Measurements from ENCODE around the gene SUPT16H.
"Not testable (repeated sequence)": the region's sequence is repeated elsewhere in the genome, so short reads cannot be mapped to it uniquely, and the experiment has no call there.

SUPT16H gene

GRCh38 chr14:21372814-21373213, 11.0 kb downstream of the SUPT16H start:
- not testable (repeated sequence) for H3K27me3 ChIP-seq (ENCODE audit: control insufficient read depth in 5 of 5, insufficient read depth in 4 of 5, low read length in 5 of 5); H3K4me1 ChIP-seq (ENCODE audit: control insufficient read depth in 5 of 5, insufficient read depth in 5 of 5, low read length in 5 of 5); H3K4me3 ChIP-seq (ENCODE audit: low read depth in 1 of 5, low read length in 5 of 5); H3K9ac ChIP-seq (ENCODE audit: low read length in 5 of 5); H3K9me3 ChIP-seq (ENCODE audit: control insufficient read depth in 5 of 5, low read length in 5 of 5); H3K27ac ChIP-seq (ENCODE audit: low read depth, low read length)
- peaks cover 37 to 51% (median 44%) of the 10 kb centered on the region in 5 donors for H3K36me3 ChIP-seq (ENCODE audit: control insufficient read depth in 5 of 5, insufficient read depth in 5 of 5, low read length in 5 of 5)

GRCh38 chr14:21369949-21370679, 13.7 kb downstream of the SUPT16H start:
- no peak overlapping the region for H3K4me3 ChIP-seq (ENCODE audit: low read depth in 1 of 5, low read length in 5 of 5)
- no peaks in the 10 kb centered on the region for H3K27me3 ChIP-seq (ENCODE audit: control insufficient read depth in 5 of 5, insufficient read depth in 4 of 5, low read length in 5 of 5)
- H3K27ac ChIP-seq (ENCODE audit: low read depth, low read length), result no peak overlapping the region
- H3K9me3 ChIP-seq (ENCODE audit: control insufficient read depth in 5 of 5, low read length in 5 of 5), result no peaks in the 10 kb centered on the region
- H3K36me3 ChIP-seq (ENCODE audit: control insufficient read depth in 5 of 5, insufficient read depth in 5 of 5, low read length in 5 of 5), result peaks cover 52 to 78% (median 69%) of the 10 kb centered on the region in 5 donors
- no peak overlapping the region for H3K9ac ChIP-seq (ENCODE audit: low read length in 5 of 5)
- H3K4me1 ChIP-seq (ENCODE audit: control insufficient read depth in 5 of 5, insufficient read depth in 5 of 5, low read length in 5 of 5), result no peaks in the 10 kb centered on the region

- H3K9ac ChIP-seq (ENCODE audit: low read length in 5 of 5), result no peak overlapping the region
- H3K4me3 ChIP-seq (ENCODE audit: low read depth in 1 of 5, low read length in 5 of 5), result no peak overlapping the region
- H3K27ac ChIP-seq (ENCODE audit: low read depth, low read length), result no peak overlapping the region
- H3K36me3 ChIP-seq (ENCODE audit: control insufficient read depth in 5 of 5, insufficient read depth in 5 of 5, low read length in 5 of 5), result peaks cover 72 to 98% (median 90%) of the 10 kb centered on the region in 5 donors
- H3K27me3 ChIP-seq (ENCODE audit: control insufficient read depth in 5 of 5, insufficient read depth in 4 of 5, low read length in 5 of 5), result no peaks in the 10 kb centered on the region
- H3K4me1 ChIP-seq (ENCODE audit: control insufficient read depth in 5 of 5, insufficient read depth in 5 of 5, low read length in 5 of 5), result no peaks in the 10 kb centered on the region
- no peaks in the 10 kb centered on the region for H3K9me3 ChIP-seq (ENCODE audit: control insufficient read depth in 5 of 5, low read length in 5 of 5)
Observed at GRCh38 chr14:21367582-21368144, 16.2 kb downstream of the SUPT16H start.

GRCh38 chr14:21356511-21356910, 27.3 kb downstream of the SUPT16H start:
- H3K27ac ChIP-seq (ENCODE audit: low read depth, low read length), result no peak overlapping the region
- H3K36me3 ChIP-seq (ENCODE audit: control insufficient read depth in 5 of 5, insufficient read depth in 5 of 5, low read length in 5 of 5), result peaks cover 61 to 96% (median 93%) of the 10 kb centered on the region in 5 donors
- no peaks in the 10 kb centered on the region for H3K27me3 ChIP-seq (ENCODE audit: control insufficient read depth in 5 of 5, insufficient read depth in 4 of 5, low read length in 5 of 5)

GRCh38 chr14:21352587-21352986, 31.2 kb downstream of the SUPT16H start:
- Histone ChIP-seq H3K4me3 (ENCODE audit: low read depth in 1 of 5, low read length in 5 of 5) (no peak overlapping the region), H3K36me3 (ENCODE audit: control insufficient read depth in 5 of 5, insufficient read depth in 5 of 5, low read length in 5 of 5) (peaks cover 50 to 66% (median 61%) of the 10 kb centered on the region in 5 donors), H3K27me3 (ENCODE audit: control insufficient read depth in 5 of 5, insufficient read depth in 4 of 5, low read length in 5 of 5) (no peaks in the 10 kb centered on the region), H3K9ac (ENCODE audit: low read length in 5 of 5) (no peak overlapping the region), H3K9me3 (ENCODE audit: control insufficient read depth in 5 of 5, low read length in 5 of 5) (no peaks in the 10 kb centered on the region), H3K4me1 (ENCODE audit: control insufficient read depth in 5 of 5, insufficient read depth in 5 of 5, low read length in 5 of 5) (peaks cover 0 to 4% (median 0%) of the 10 kb centered on the region in 5 donors), H3K27ac (ENCODE audit: low read depth, low read length) (no peak overlapping the region)

More at GRCh38 chr14:21356511-21356910, 27.3 kb downstream of the SUPT16H start:
- H3K9me3 ChIP-seq (ENCODE audit: control insufficient read depth in 5 of 5, low read length in 5 of 5), result no peaks in the 10 kb centered on the region
- no peak overlapping the region for H3K4me3 ChIP-seq (ENCODE audit: low read depth in 1 of 5, low read length in 5 of 5)
- no peak overlapping the region for H3K9ac ChIP-seq (ENCODE audit: low read length in 5 of 5)
- peaks cover 0 to 4% (median 0%) of the 10 kb centered on the region in 5 donors for H3K4me1 ChIP-seq (ENCODE audit: control insufficient read depth in 5 of 5, insufficient read depth in 5 of 5, low read length in 5 of 5)

- Histone ChIP-seq H3K4me1 (ENCODE audit: control insufficient read depth in 5 of 5, insufficient read depth in 5 of 5, low read length in 5 of 5) (peaks cover 0 to 4% (median 0%) of the 10 kb centered on the region in 5 donors), H3K9me3 (ENCODE audit: control insufficient read depth in 5 of 5, low read length in 5 of 5) (no peaks in the 10 kb centered on the region), H3K4me3 (ENCODE audit: low read depth in 1 of 5, low read length in 5 of 5) (no peak overlapping the region), H3K9ac (ENCODE audit: low read length in 5 of 5) (no peak overlapping the region), H3K27ac (ENCODE audit: low read depth, low read length) (no peak overlapping the region), H3K36me3 (ENCODE audit: control insufficient read depth in 5 of 5, insufficient read depth in 5 of 5, low read length in 5 of 5) (peaks cover 34 to 46% (median 40%) of the 10 kb centered on the region in 5 donors), H3K27me3 (ENCODE audit: control insufficient read depth in 5 of 5, insufficient read depth in 4 of 5, low read length in 5 of 5) (no peaks in the 10 kb centered on the region)
Observed at GRCh38 chr14:21350539-21350938, 33.3 kb downstream of the SUPT16H start.

GRCh38 chr14:21347201-21347600, 36.6 kb downstream of the SUPT16H start:
- H3K4me3 ChIP-seq (ENCODE audit: low read depth in 1 of 5, low read length in 5 of 5), result no peak overlapping the region
- H3K36me3 ChIP-seq (ENCODE audit: control insufficient read depth in 5 of 5, insufficient read depth in 5 of 5, low read length in 5 of 5), result peaks cover 11 to 17% (median 16%) of the 10 kb centered on the region in 5 donors
- no peaks in the 10 kb centered on the region for H3K9me3 ChIP-seq (ENCODE audit: control insufficient read depth in 5 of 5, low read length in 5 of 5)
- no peaks in the 10 kb centered on the region for H3K27me3 ChIP-seq (ENCODE audit: control insufficient read depth in 5 of 5, insufficient read depth in 4 of 5, low read length in 5 of 5)
- H3K4me1 ChIP-seq (ENCODE audit: control insufficient read depth in 5 of 5, insufficient read depth in 5 of 5, low read length in 5 of 5), result peaks cover 0 to 2% (median 0%) of the 10 kb centered on the region in 5 donors
- H3K27ac ChIP-seq (ENCODE audit: low read depth, low read length), result no peak overlapping the region
- no peak overlapping the region for H3K9ac ChIP-seq (ENCODE audit: low read length in 5 of 5)

- no peaks in the 10 kb centered on the region for H3K27me3 ChIP-seq (ENCODE audit: control insufficient read depth in 5 of 5, insufficient read depth in 4 of 5, low read length in 5 of 5)
- H3K9me3 ChIP-seq (ENCODE audit: control insufficient read depth in 5 of 5, low read length in 5 of 5), result no peaks in the 10 kb centered on the region
- H3K9ac ChIP-seq (ENCODE audit: low read length in 5 of 5), result no peak overlapping the region
- H3K27ac ChIP-seq (ENCODE audit: low read depth, low read length), result no peak overlapping the region
- no peak overlapping the region for H3K4me3 ChIP-seq (ENCODE audit: low read depth in 1 of 5, low read length in 5 of 5)
- H3K36me3 ChIP-seq (ENCODE audit: control insufficient read depth in 5 of 5, insufficient read depth in 5 of 5, low read length in 5 of 5), result peaks cover 6 to 11% (median 10%) of the 10 kb centered on the region in 5 donors
- no peaks in the 10 kb centered on the region for H3K4me1 ChIP-seq (ENCODE audit: control insufficient read depth in 5 of 5, insufficient read depth in 5 of 5, low read length in 5 of 5)
Observed at GRCh38 chr14:21346532-21347135, 37.2 kb downstream of the SUPT16H start.

GRCh38 chr14:21343035-21343794, 40.6 kb downstream of the SUPT16H start:
- H3K27ac ChIP-seq (ENCODE audit: low read depth, low read length), result no peak overlapping the region
- H3K4me3 ChIP-seq (ENCODE audit: low read depth in 1 of 5, low read length in 5 of 5), result no peak overlapping the region
- no peak overlapping the region for H3K9ac ChIP-seq (ENCODE audit: low read length in 5 of 5)
- H3K27me3 ChIP-seq (ENCODE audit: control insufficient read depth in 5 of 5, insufficient read depth in 4 of 5, low read length in 5 of 5), result no peaks in the 10 kb centered on the region
- H3K36me3 ChIP-seq (ENCODE audit: control insufficient read depth in 5 of 5, insufficient read depth in 5 of 5, low read length in 5 of 5), result no peaks in the 10 kb centered on the region
- H3K4me1 ChIP-seq (ENCODE audit: control insufficient read depth in 5 of 5, insufficient read depth in 5 of 5, low read length in 5 of 5), result no peaks in the 10 kb centered on the region
- no peaks in the 10 kb centered on the region for H3K9me3 ChIP-seq (ENCODE audit: control insufficient read depth in 5 of 5, low read length in 5 of 5)
